Suppressor macrophage treated with lipopolysaccharide for 4 hours (primary cell): ENCODE results near the gene IARS1.

Experiments
- DNase-seq: peaks from one replicate; pipeline ENCODE4 v3.0.0-alpha.2; 2020

IARS1 gene

DNA sequence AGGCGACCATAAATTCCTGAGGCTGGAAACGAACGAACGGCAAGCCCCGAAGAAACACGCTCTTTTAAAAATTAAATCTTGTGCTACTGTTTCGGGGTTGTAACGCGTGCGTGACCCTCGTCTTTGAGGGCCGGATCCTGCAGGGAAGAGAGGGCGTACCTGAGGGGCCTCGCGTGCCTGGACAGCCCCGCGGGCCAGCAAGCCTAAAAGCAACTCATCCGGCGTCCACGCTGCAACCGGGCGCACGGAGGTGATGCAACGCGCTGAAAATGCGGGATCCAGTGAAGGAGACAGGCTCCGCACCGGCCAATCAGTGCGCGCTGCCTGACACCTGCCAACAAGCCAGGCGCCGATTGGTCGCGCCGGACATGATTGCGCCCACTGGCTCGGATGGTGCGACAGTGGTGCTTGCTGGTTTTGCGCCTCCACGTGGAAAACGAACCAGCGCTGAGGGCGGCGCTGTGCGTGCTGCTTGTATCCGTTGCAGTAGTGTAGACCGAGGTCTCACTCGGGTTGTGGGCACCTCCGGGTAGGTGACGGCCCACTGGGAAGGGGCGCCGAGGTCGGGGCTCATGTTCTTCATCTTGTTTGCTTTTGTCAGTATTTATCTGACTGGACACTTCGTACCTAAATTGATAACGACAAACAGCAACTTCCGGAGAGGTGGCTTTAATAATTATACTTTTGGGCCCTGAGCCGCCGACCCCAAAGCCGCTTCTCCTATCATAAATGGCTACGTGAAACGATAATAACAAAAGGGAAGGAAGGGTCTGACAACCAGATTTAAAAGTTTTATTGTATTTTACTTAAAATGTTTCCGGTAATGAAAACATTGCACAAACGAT is at the start of gene IARS1:
IARS1 (minus strand) TSS at position 246 of the 845 bp plus-strand sequence. CDS start 4,278 bp downstream, outside the sequence.
- DNase-seq = peak; percentile 99

DNA sequence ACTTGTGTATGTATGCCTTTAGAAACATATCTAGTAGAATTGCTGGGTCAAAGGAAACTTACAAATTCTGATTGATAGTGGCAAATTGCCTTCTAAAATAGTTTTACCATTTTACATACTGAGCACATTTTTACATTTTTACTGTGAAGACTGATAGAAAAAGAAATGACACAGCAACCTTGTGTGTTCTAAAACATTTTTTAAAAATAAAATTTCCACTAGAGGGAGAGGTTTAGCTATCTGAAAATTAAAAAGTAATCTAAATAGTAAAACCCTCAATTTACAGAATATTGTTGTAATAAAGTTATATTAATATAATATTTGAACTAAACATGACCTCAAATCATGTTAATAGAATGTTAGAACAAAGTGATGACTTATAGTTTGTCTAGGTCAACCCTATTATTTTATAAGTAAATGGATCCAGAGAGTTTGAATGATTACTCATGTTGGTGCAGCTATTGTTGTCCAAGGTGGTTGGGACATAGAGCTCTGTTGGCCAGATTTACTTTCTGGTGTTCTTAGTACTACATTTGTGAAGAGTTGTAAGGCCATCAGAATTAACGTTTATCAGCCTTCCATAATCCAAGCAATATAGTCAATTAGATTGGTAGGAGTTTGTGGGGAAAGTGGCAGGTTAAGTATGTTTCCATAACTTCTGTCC is 49.5 kb upstream of the IARS1 start:
- DNase-seq = no peak

DNA sequence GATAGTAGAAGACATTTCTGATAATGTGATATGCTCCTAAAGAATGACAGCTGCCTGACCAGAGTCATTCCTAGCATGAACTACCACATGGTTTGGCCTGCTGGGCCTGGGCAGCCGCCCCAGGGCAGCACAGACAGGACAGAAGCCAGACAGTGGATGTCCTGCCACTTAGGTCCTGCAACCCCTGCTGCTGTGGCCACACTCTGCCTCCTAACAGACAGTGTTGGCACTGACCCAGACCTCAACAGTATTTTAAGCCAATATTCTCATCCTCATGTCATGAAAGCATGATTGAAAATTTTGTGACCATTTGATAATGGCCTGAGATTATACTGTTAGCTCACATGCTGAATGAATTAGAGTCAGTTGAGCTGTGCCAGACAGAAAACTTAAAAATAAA is 48.1 kb upstream of the IARS1 start:
- no peak for DNase-seq

DNA sequence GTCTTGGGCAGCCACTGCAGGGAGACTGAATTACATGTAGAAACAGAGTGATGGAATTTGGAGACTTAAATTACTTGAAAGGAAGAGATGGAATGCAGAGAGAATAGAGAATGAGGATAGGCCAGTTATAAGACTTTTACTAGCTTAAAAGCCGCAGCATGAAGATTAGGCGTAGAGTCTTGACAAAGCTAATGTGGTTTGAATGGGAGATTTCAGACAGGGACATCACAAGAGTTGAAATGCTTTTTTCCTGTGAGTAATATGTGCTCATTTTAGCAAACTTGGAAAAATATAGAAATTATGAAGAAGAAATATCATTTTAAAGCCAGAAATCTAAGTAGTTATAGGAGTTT is 39.8 kb upstream of the IARS1 start:
- DNase-seq = no peak

DNA sequence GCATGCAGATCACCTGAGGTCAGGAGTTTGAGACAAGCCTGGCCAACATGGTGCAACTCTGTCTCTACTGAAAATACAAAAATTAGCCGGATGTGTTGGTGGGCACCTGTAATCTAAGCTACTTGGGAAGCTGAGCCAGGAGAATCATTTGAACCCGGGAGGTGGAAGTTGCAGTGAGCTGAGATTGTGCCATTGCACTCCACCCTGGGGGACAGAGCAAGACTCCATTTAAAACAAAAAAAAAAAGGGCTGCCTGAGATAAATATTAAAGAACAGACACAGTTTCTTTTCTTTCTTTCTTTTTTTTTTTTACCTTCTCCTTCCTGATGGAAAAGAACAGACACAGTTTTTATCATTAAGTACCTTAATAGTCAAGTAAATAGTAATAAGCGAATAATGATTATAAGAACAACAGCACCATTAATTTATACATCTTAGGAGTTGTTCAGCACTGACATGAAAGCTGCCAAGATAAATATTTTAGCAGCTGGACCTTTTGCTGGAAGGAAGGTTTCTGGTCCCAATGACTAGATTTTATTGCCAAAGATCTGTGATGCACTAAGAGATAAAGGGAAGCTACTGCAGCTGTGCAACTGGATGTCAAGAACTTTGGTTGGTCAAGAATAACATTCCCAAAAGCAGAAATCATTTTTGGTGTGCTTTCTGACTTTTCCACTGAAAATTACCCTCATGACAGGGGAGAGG is 39.2 kb upstream of the IARS1 start:
- no peak for DNase-seq

DNA sequence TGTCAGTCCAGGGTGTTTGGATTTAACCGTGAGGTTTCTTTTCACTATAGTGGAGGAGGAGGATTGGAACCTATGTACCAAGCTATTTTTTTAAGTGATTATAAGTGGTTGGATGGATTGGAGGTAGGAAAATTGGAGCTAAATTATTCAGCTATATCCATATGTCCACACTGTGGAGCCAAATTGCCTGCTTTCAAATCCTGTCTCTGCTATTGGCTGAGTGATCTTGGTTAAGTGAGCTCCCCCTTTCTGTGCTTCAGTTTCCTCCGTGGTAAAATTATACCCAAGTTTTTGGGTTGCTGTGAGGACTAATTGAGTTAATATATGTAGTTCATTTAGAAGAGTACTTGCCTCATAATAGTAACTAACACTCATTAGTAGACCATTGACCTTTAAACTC is 34.7 kb upstream of the IARS1 start:
- DNase-seq = no peak

DNA sequence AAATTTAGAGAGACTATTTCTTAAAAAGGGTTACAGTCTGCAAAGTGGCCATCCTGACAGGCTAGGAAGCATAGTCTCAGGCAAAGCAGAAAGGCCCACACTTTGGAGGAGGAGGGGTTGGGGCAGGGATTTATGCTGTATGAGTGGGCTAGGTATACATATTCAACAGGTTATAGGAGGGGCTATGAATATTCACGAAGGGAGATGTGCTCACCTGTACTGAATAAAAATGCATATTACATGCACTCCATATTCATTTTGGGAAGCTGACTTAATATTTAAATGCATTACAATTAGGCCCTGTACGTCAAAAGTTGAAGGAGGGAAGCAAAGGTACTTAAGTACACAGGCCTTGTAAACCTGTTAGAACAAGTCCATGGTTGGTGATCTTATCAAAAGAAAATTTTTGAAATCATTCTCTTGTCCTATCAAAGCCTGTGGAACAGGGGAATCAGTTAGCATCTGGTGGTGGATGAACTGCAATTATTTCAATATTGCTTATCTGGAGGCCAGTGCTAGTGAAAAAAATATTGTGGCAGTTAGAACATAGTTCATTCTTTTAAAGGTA is 33.9 kb upstream of the IARS1 start:
- DNase-seq = no peak

DNA sequence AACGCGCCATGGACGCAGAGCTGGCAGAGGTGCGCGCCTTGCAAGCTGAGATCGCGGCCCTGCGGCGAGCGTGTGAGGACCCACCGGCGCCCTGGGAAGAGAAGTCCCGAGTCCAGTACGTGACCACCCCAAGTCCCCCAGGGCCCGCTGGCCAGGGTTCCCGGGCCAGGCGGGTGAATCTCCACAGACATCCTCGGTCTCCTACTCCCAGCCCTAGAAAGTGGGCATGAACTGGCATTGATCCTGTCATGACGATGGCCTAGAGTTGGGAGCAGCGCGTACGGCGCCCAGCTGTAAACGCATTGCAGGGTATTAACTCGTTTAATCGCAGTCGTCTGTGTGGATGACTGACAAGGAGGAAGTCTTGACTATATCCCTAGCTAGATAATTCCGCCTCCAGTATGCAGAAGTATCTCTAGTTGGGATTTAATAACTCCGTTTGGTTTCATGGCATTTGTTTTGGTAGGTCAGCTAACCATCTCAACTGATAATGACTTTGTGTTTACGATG is 32.5 kb upstream of the IARS1 start:
- DNase-seq = peak; percentile 39

DNA sequence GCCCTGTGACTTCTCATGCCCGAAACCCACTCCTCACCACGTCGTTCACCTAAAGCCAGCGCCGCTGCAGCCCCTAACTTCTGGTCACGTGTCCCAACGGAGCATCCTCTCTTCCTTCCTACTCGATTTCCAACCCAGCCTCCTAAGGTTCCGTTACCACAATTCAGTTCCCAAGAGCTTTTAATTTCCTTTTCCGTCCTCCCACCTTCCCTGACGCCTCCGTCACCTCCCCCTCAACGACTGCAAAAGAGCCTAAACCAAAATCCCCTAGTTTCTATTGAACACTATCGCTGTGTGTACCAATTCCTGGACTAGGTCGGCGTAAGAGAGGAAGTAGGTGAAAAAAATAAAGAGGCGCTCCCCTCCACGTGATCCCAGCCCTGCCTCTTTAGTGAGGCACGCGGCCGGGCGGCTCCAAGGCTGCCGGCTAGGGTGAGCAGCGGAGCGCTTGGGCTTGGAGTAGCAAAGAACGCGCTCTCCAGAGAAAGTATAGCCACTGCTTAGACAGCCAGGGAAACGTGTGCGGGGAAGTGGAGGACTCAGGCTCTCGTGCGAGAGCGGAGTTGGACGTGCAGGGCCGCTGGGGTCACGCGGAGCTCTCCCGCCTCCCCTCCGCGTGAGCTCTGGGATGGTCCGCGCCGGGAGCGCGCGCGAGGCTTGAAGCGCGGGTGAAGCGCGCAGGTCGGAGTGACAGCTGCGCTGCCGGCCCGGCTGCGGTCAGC is 31.9 kb upstream of the IARS1 start, which contains the start of the genes CENPP and NOL8:
CENPP (plus strand) TSS at position 685 of the 722 bp plus-strand sequence.
NOL8 (minus strand) TSS at position 82 of the 722 bp plus-strand sequence. CDS start 1,189 bp downstream, outside the sequence.
- peak; percentile 94 for DNase-seq

DNA sequence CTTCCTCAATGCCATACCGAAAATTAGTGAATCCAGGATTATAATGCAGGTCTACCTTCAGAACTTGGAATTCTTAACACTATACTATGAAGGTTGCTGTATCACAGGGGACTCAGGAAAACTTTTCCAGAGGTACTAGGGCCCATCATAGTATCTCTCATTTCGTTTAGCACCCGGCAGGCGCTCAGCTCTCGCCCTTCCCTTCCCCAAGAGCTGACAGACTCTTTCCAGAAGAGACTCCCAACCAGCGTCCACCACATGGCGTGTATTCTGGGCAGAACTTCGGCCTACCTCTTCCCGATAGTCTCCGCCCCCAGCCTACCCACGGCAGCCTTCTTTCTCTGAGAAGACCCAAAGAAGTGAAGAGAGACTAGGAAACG is 31.4 kb upstream of the IARS1 start:
- DNase-seq = no peak

DNA sequence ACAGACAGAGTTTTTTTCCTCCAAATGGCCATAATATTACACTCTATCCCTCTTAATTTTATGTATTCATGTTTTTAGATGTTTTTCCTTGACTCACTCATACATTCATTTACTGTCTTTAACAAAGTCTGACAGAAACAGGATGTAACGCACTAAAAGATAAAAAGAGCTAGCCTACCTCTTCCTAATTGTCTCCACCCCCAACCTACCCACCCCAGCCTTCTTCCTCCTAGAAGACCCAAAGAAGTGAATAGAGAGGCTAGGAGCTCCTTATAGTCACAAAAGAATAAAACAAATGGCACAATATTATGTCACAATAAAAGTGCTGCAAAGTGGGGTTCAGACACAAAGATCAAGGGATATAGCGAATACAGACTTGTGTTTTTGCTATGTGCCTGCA is 30.9 kb upstream of the IARS1 start:
- peak; percentile 21 for DNase-seq

DNA sequence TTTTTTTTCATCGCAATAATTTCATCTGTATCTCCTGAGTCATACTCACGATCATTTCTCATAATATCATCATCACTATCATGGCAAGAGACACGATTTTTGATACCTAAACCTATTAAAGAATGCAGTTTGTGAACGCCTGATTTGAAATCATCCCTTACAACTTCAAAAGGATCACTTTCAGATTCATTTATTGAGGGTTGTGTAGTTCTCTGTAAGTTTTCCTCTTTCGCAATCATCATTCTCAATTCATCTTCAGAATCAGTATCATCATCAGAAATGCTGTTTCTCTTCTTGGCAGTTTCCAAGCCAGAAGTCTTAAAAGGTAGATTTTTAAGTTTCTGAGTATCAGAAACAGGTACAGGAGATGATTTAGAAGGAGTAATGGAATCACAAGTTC is 22.0 kb upstream of the IARS1 start:
- peak; percentile 74 for DNase-seq

DNA sequence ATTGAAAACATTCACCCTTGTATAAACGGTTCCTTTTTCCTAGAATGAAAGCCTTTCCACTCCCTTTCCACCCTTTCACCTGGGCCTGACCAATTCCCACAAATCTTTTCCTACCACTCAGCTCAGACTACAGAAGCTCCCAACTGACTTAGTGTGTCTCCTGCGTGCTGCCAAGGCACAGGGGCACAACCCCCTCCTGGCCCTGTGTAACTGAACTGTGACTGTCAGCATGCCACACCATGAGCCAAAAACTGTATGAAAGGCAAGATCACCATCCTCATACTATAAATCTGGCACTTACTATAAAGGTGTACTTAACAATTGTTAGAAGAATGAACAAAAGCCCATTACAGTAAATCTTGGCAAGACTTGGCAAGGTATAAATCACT is 20.1 kb upstream of the IARS1 start:
- no peak for DNase-seq

DNA sequence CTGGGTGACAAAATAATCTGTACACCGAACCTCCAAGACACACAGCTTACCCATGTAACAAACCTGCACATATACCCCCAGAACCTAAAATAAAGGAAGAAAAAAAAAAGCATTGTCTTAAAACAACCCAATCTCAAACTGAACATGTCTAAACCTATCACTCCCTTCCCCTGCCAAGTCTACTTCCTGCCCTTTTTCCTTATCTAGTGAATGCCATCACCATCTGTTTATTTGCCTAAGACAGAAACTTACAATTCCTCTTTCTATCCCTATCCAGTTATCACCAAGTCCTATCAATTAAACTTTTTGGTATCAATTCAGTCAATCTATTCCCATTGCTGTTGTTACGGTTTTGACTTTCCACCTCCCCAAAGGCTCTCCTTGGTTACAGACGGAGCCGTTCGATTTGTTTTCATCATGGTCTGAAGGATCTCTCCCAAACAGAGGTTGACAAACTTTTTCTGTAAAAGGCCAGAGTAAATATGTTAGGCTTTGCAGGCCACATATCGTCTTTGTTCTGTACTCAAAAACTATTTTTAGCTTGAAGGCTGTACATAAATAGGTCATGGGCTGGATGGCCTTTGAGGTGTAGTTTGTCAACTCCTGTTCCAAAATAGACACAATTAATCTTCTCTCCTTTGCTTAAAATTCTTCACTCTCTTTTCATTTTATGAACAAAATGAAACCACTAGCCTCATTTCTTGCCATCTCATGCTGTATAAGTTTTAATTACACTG is 19.6 kb upstream of the IARS1 start:
- DNase-seq = no peak

DNA sequence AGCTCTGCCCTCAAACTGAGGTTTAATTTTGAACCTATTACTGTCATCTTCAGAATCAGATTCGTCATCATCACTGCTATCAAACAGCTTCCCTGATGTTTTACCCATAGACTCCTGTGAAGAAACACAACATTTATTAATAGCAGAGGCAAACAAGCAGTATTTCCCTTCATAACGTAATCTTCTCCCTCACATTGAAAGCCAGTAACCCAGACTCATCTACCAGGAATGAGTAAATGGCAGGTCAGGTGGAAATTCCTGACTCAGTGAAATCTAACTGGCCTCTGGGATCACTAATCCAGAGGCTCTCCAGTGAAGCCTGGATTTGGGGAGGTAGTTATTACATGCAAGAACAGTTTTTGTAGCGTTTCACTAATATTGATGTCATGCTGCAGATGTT is 17.1 kb upstream of the IARS1 start:
- DNase-seq = no peak

DNA sequence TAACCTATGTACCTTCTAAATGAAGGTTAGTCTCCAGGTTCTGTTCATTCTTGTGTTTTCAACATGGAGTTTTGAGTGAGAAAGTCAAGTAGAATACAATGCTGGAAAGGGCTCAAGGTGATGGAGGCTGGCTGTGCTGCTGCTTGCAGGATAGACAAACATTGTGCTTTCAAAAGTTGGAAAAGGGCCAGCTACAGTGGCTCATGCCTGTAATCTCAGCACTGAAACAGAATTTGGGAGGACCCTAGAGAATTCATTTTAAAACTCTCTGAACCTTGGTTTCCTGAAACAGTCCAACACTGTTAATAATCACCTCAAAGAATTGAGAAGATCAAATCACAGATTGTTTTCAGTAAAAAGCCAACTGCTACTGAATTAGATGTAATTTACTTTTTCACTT is 15.4 kb upstream of the IARS1 start:
- DNase-seq = no peak

DNA sequence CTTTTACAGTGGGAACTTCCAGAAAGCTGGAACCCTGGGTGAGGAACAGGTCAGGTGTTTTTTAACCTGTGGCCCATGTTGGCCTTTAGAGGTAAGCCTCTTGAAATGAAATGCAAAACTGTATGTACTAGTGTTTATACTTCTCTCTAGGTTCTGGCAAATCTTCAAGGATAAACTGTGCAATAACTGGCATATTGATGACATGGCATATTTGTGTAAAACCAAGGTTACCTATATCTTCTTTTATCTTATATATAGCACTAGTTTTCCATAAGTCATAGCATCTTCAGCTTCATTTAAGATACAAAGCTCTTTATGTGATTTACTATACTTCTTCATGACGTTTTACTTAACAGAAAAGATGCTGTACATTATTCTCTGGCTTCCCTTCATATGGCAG is 7.4 kb upstream of the IARS1 start:
- no peak for DNase-seq

DNA sequence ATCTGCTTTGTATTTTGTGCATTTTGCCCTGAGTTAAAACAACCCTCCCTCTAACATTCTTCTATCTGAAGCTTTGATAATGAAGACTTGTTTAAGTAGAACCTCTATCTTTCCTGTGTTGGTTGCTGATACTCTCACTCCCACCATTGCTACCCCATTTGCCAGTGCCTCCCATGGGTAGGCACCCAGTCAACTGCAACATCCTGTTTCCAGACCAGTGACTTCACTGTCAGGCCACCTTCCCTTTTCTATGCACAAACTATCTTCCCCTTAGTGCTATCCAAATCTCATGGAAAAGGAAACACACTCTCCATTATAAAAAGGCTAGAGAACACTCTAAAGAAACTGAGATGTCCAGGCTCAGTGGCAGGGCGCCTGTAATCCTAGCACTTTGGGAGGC is 5.6 kb upstream of the IARS1 start:
- peak; percentile 42 for DNase-seq

DNA sequence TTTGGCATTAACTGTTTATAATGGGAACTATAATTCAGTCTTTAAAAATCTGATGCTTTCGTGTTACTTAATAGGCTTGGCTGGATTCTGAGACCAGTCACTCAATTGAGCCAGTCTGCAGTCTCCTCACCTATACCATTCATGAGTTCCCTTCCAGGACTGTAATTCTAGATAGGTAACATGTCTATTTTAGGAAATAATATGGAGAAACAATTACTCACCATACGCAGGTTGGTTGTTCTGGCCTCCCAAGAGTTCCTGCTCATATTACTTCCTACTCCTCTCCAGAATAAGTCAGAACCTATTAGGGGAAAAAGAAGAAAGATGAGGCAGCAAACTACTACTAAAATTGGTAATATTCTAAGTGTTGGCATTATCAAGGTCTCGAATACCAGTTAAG is 4.5 kb upstream of the IARS1 start:
- no peak for DNase-seq

DNA sequence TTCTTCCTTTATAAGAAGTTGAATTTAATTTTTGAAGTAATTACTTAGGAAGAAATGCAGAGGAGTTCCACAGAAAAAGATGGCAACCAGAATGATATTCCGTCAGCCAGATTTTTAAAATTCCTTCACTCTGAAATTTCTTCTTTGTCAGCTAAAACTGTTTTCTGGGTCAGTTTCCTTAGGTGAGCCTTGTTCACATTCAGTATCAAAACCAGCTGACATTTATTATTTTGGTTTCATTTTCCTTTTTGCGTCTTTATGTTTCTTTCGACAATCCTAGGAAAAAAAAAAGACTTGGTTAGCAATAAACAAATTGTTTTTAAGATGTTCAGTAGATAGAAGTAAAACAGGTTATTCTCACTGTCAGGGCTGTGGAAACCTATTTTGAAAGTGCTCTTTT is 4.1 kb upstream of the IARS1 start:
- peak; percentile 8 for DNase-seq

DNA sequence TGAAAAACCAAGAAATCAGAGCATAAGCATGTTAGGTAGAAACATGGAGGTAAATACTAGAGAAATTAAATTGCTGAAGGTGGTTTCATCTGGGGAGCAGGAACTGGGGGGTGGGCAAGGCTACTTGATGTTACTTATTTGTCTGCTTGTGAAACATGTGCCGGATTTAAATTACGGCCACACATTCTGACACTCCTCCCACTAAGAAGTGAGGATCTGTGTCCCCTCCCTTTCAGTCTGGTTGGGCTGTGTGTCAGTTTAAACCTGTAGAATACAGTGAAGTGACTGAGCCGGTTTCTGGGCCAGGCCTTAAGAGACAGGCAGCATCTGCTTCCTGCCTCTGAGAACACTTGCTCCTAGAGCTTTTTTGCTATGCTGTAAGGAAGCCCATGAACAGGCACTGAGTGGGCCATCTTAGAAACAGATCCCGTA is 2.3 kb upstream of the IARS1 start:
- DNase-seq = no peak
